IMR-90 (cell line): ENCODE measurements around the gene IFT20. TPM values are rescaled to one million over a fixed set of nuclear protein-coding genes. Genes with fewer than 3 reads are reported as not detected.

Experiments
- ATAC-seq: fragments of 200-7000 bp; cut with Tn5 transposase; 2 replicates; pipeline ENCODE4 v1.9.1; 2020; ENCODE audit warnings: low read depth, mild to moderate bottlenecking, moderate library complexity
- BruUV-seq: library from RNA; stranded (reverse); fragments of 400-500 nt; replicated peaks from 2 replicates; lab custom pipeline; 2021; lab: Mats Ljungman, UMichigan
- CTCF ChIA-PET: fragments of 300-600 bp; formaldehyde crosslinking; extraction: SDS; loops from one replicate; lab custom pipeline; 2021; ENCODE audit warnings: antibody characterized with exemption; lab: Yijun Ruan, JAX
- POLR2A ChIA-PET: fragments of 300-600 bp; sonication (Branson Sonifier 250); formaldehyde crosslinking; loops from one replicate; lab custom pipeline; 2022; ENCODE audit warnings: antibody characterized with exemption; ENCODE audit not compliant: unreplicated experiment; lab: Charles Lee
- DNase-seq: peaks from one replicate; pipeline ENCODE4 v3.0.0; 2013
- H2AFZ ChIP-seq: replicated peaks from 2 replicates; pipeline ENCODE3; 2013; ENCODE audit warnings: low read length, mild to moderate bottlenecking; ENCODE audit not compliant: poor library complexity
- H2AK5ac ChIP-seq: 2 replicates; pipeline ENCODE4 v1.6.1; 2013; ENCODE audit warnings: low read depth, low read length, inconsistent platforms
- H2AK9ac ChIP-seq: replicated peaks from 2 replicates; pipeline ENCODE3; 2013; ENCODE audit warnings: mild to moderate bottlenecking, low read depth, low read length, moderate library complexity; ENCODE audit not compliant: poor library complexity
- H2BK120ac ChIP-seq: 2 replicates; pipeline ENCODE4 v1.6.1; 2013; ENCODE audit warnings: low read depth, low read length, inconsistent platforms
- H2BK15ac ChIP-seq: 3 replicates; pipeline ENCODE4 v1.6.1; 2013; ENCODE audit warnings: low read depth, low read length, inconsistent platforms
- H2BK20ac ChIP-seq: 2 replicates; pipeline ENCODE4 v1.6.1; 2013; ENCODE audit warnings: low read depth, mild to moderate bottlenecking, inconsistent platforms, low read length, moderate library complexity
- H2BK5ac ChIP-seq: 2 replicates; pipeline ENCODE4 v1.6.1; 2013; ENCODE audit warnings: mild to moderate bottlenecking, low read depth, low read length, inconsistent platforms; ENCODE audit not compliant: poor library complexity, severe bottlenecking
- H3K14ac ChIP-seq: replicated peaks from 2 replicates; pipeline ENCODE4 v1.6.1; 2013; ENCODE audit warnings: low read depth, low read length, inconsistent platforms
- H3K18ac ChIP-seq: 2 replicates; pipeline ENCODE4 v1.6.1; 2013; ENCODE audit warnings: low read depth, low read length, control low read depth
- H3K23ac ChIP-seq: 2 replicates; pipeline ENCODE4 v1.6.1; 2013; ENCODE audit warnings: low read depth, low read length, inconsistent platforms
- H3K27ac ChIP-seq: 2 replicates; pipeline ENCODE4 v1.5.1; 2013; ENCODE audit warnings: mild to moderate bottlenecking, control low read depth, low read length; ENCODE audit not compliant: insufficient read depth
- H3K27me3 ChIP-seq: 2 replicates; pipeline ENCODE4 v1.6.1; 2013; ENCODE audit warnings: low read length; ENCODE audit not compliant: control insufficient read depth, insufficient read depth
- H3K36me3 ChIP-seq: 2 replicates; pipeline ENCODE4 v1.6.1; 2013; ENCODE audit warnings: low read length, mixed read lengths; ENCODE audit not compliant: control insufficient read depth, insufficient read depth
- H3K4ac ChIP-seq: 2 replicates; pipeline ENCODE4 v1.6.1; 2013; ENCODE audit warnings: low read depth, low read length, inconsistent platforms
- H3K4me1 ChIP-seq: 2 replicates; pipeline ENCODE4 v1.6.1; 2013; ENCODE audit warnings: low read length, mixed read lengths; ENCODE audit not compliant: control insufficient read depth, insufficient read depth
- H3K4me2 ChIP-seq: 2 replicates; pipeline ENCODE4 v1.6.1; 2013; ENCODE audit warnings: low read depth, mild to moderate bottlenecking, control low read depth, low read length, moderate library complexity
- H3K4me3 ChIP-seq: 2 replicates; pipeline ENCODE4 v1.5.1; 2013; ENCODE audit warnings: low read depth, mild to moderate bottlenecking, control low read depth, low read length, moderate library complexity; ENCODE audit not compliant: insufficient read depth
- H3K56ac ChIP-seq: 2 replicates; pipeline ENCODE4 v1.6.1; 2013; ENCODE audit warnings: low read length, inconsistent platforms; ENCODE audit not compliant: insufficient read depth; ENCODE audit errors: extremely low read depth
- H3K79me1 ChIP-seq, 2 experiments: 2 replicates each; pipeline ENCODE4 v1.6.1; 2013; ENCODE audit warnings: low read length in 2 of 2, inconsistent platforms in 1 of 2, low read depth in 1 of 2
- H3K9ac ChIP-seq: 2 replicates; pipeline ENCODE4 v1.6.1; 2013; ENCODE audit warnings: low read depth, low read length, control low read depth
- H3K9me1 ChIP-seq: 2 replicates; pipeline ENCODE4 v1.6.1; 2013; ENCODE audit warnings: low read length, inconsistent platforms; ENCODE audit not compliant: insufficient read depth
- H3K9me3 ChIP-seq: 2 replicates; pipeline ENCODE4 v1.6.1; 2013; ENCODE audit warnings: low read length; ENCODE audit not compliant: control insufficient read depth, insufficient read depth
- H4K20me1 ChIP-seq: 2 replicates; pipeline ENCODE4 v1.6.1; 2013; ENCODE audit warnings: low read length, inconsistent platforms; ENCODE audit not compliant: insufficient read depth
- H4K5ac ChIP-seq: 2 replicates; pipeline ENCODE4 v1.6.1; 2013; ENCODE audit warnings: mild to moderate bottlenecking, low read depth, low read length, control low read depth
- H4K8ac ChIP-seq, 2 experiments: 2 replicates each; pipeline ENCODE4 v1.6.1; 2013; ENCODE audit warnings: low read depth in 2 of 2, low read length in 2 of 2, control low read depth in 1 of 2, inconsistent platforms in 1 of 2
- H4K91ac ChIP-seq: 2 replicates; pipeline ENCODE4 v1.6.1; 2013; ENCODE audit warnings: low read depth, low read length, inconsistent platforms; ENCODE audit not compliant: insufficient read depth
- BHLHE40 ChIP-seq: fragments of 150-350 bp; IDR thresholded peaks from 2 replicates; pipeline ENCODE4 v1.6.1; 2016; ENCODE audit warnings: mild to moderate bottlenecking, low read depth, low read length
- CEBPB ChIP-seq: IDR thresholded peaks from 2 replicates; pipeline ENCODE4 v1.6.1; 2012; ENCODE audit warnings: low read depth, low read length, improper control_type of control experiment
- CHD1 ChIP-seq: IDR thresholded peaks from 2 replicates; pipeline ENCODE4 v1.6.1; 2012; ENCODE audit warnings: low read depth, low read length, improper control_type of control experiment
- CTCF ChIP-seq: conservative IDR thresholded peaks from 2 replicates; pipeline ENCODE4 v1.5.1; 2012; ENCODE audit warnings: mild to moderate bottlenecking, low read depth, low read length, improper control_type of control experiment
- ELK1 ChIP-seq: fragments of 150-350 bp; IDR thresholded peaks from 2 replicates; pipeline ENCODE4 v1.6.1; 2016; ENCODE audit warnings: low read depth, mild to moderate bottlenecking, low read length, moderate library complexity, borderline replicate concordance
- FOS ChIP-seq: fragments of 150-350 bp; IDR thresholded peaks from 2 replicates; pipeline ENCODE4 v1.6.1; 2016; ENCODE audit warnings: low read depth, low read length
- MAFK ChIP-seq: IDR thresholded peaks from 2 replicates; pipeline ENCODE4 v1.6.1; 2012; ENCODE audit warnings: low read depth, low read length, improper control_type of control experiment
- MAZ ChIP-seq: IDR thresholded peaks from 2 replicates; pipeline ENCODE4 v1.6.1; 2012; ENCODE audit warnings: low read depth, mild to moderate bottlenecking, low read length, improper control_type of control experiment, moderate library complexity, borderline replicate concordance
- MXI1 ChIP-seq: IDR thresholded peaks from 2 replicates; pipeline ENCODE4 v1.6.1; 2012; ENCODE audit warnings: low read depth, mild to moderate bottlenecking, low read length, moderate library complexity, borderline replicate concordance
- NFE2L2 ChIP-seq: fragments of 150-350 bp; IDR thresholded peaks from 2 replicates; pipeline ENCODE4 v1.6.1; 2016; ENCODE audit warnings: low read depth, mild to moderate bottlenecking, low read length
- POLR2A ChIP-seq: IDR thresholded peaks from 2 replicates; pipeline ENCODE4 v1.6.1; 2012; ENCODE audit warnings: mild to moderate bottlenecking, low read depth, low read length
- RAD21 ChIP-seq: IDR thresholded peaks from 2 replicates; pipeline ENCODE4 v1.6.1; 2012; ENCODE audit warnings: low read length, improper control_type of control experiment
- RCOR1 ChIP-seq: IDR thresholded peaks from 2 replicates; pipeline ENCODE4 v1.6.1; 2012; ENCODE audit warnings: mild to moderate bottlenecking, low read length, improper control_type of control experiment; ENCODE audit not compliant: insufficient replicate concordance
- RFX5 ChIP-seq: IDR thresholded peaks from 2 replicates; pipeline ENCODE4 v1.8.0; 2012; ENCODE audit warnings: low read depth, mild to moderate bottlenecking, low read length, moderate library complexity
- SMC3 ChIP-seq: fragments of 150-350 bp; IDR thresholded peaks from 2 replicates; pipeline ENCODE4 v1.6.1; 2016; ENCODE audit warnings: low read depth, mild to moderate bottlenecking, antibody characterized with exemption, low read length, moderate library complexity
- USF2 ChIP-seq: fragments of 150-350 bp; IDR thresholded peaks from 2 replicates; pipeline ENCODE4 v1.6.1; 2017; ENCODE audit warnings: mild to moderate bottlenecking, antibody characterized with exemption, low read length, low read depth
- WGBS, 2 experiments: methylation state at CpG; one replicate each; pipeline versions ENCODE4 v1.1.5 to v1.1.7; 2013; ENCODE audit warnings: missing lambda C conversion rate in 2 of 2; ENCODE audit not compliant: insufficient read length in 1 of 2; ENCODE audit errors: extremely low coverage in 2 of 2; 5-methylcytosine and 5-hydroxymethylcytosine counted together
- dilution Hi-C: fragments of 300-500 bp; cut with HindIII; formaldehyde crosslinking; loops from one replicate; pipeline ENCODE4 v1.14.3; 2018; ENCODE audit warnings: low sequenced_read_pairs; ENCODE audit not compliant: unreplicated experiment
- in situ Hi-C: fragments of 300-500 bp; cut with MboI; formaldehyde crosslinking; loops from 3 replicates; pipeline ENCODE4 v1.14.3; 2019; ENCODE audit warnings: low sequenced_read_pairs, inconsistent platforms, mixed read lengths
- intact Hi-C: fragments of 100-400 bp; cut with micrococcal nuclease; formaldehyde crosslinking; loops from 2 replicates; pipeline ENCODE4 v1.10.0; 2022
- polyA plus RNA-seq, 3 experiments: library from polyadenylated mRNA; depleted of rRNA; stranded (reverse); fragments of >200 nt; gene quantifications; 2 replicates each; pipeline ENCODE4 v1.2.3, GENCODE V29; 2012; ENCODE audit warnings: low replicate concordance in 1 of 3
- total RNA-seq: library from RNA; depleted of rRNA; stranded (reverse); fragments of >200 nt; gene quantifications from 2 replicates; pipeline ENCODE4 v1.2.3, GENCODE V29; 2012

IFT20 gene
- total and polyA plus RNA-seq, 2 of the 4 experiments (the other 2 are of a cell fraction), result 25.5 to 46.3 TPM

- Histone ChIP-seq H4K5ac (no peak overlapping the region), H3K14ac (no peak overlapping the region), H3K56ac (no peak overlapping the region), H3K27me3 (no peaks in the 10 kb centered on the region), H3K27ac (no peak overlapping the region), H3K18ac (no peak overlapping the region), H4K91ac (no peak overlapping the region), H3K4me2 (no peak overlapping the region), H2AK5ac (no peak overlapping the region), H2BK15ac (no peak overlapping the region), H4K8ac (no peak overlapping the region), H3K23ac (no peak overlapping the region), H3K4me3 (no peak overlapping the region), H3K4me1 (peaks cover 4% of the 10 kb centered on the region; the same call in 1 of the 2 replicates), H2AFZ (no peak overlapping the region), H3K9ac (no peak overlapping the region), H2BK120ac (no peak overlapping the region), H4K20me1 (peaks cover 4% of the 10 kb centered on the region; the same call in 1 of the 2 replicates), H3K4ac (no peak overlapping the region), H2AK9ac (no peak overlapping the region), H2BK5ac (no peak overlapping the region), H3K79me1 (no peaks in the 10 kb centered on the region; a peak in 1 of 4 replicates), H2BK20ac (no peak overlapping the region), H3K9me1 (peaks cover 8% of the 10 kb centered on the region; the same call in 1 of the 2 replicates), H3K9me3 (no peaks in the 10 kb centered on the region), H3K36me3 (peaks cover 19% of the 10 kb centered on the region)
- BruUV-seq, result no TSS peak
- WGBS, 2 experiments, result no CpG with 5 or more reads among the region's 3 CpGs
- dilution Hi-C loops (no loop called here), intact Hi-C loops (no loop called here), in situ Hi-C loops (no loop called here)
- CTCF ChIA-PET, result no interaction called here
- DNase-seq (no peak), ATAC-seq (no peak)
- POLR2A ChIA-PET, result no interaction called here
- no peak for TF ChIP-seq POLR2A
- TF ChIP-seq SMC3, result no peak
- TF ChIP-seq CHD1, result no peak
- no peak for TF ChIP-seq RFX5
- TF ChIP-seq MAZ, result no peak
- no peak for TF ChIP-seq CTCF
- no peak for TF ChIP-seq FOS
- no peak for TF ChIP-seq USF2
- no peak for TF ChIP-seq CEBPB
- TF ChIP-seq MAFK, result no peak
- TF ChIP-seq RAD21, result no peak
- TF ChIP-seq NFE2L2, result no peak
- TF ChIP-seq ELK1, result no peak
- no peak for TF ChIP-seq MXI1
- TF ChIP-seq BHLHE40, result no peak
- TF ChIP-seq RCOR1, result no peak
Measured at GRCh38 chr17:28365487-28365886, 30.2 kb upstream of the IFT20 start.
